SK-N-SH (cell line): Measurements from ENCODE around the gene CTDP1. TPM values are rescaled to one million over a fixed set of nuclear protein-coding genes. Genes with fewer than 3 reads are reported as not detected.

Experiments
- CTCF ChIA-PET: fragments of 300-600, 350-600 bp; formaldehyde crosslinking; extraction: SDS; loops from one replicate; lab custom pipeline; 2021; lab: Yijun Ruan, JAX
- POLR2A ChIA-PET: fragments of 350-600 bp; sonication (Branson Sonifier 250); formaldehyde crosslinking; extraction: SDS; loops from one replicate; lab custom pipeline; 2020; ENCODE audit warnings: antibody characterized with exemption, inconsistent platforms; lab: Yijun Ruan, JAX
- DNase-seq: peaks from one replicate; pipeline ENCODE4 v3.0.0; 2012
- H2AFZ ChIP-seq: fragments of 200-600 bp; sonication (generic); 2 replicates; pipeline ENCODE4 v1.8.1; 2016; ENCODE audit warnings: antibody characterized with exemption, mild to moderate bottlenecking, low read depth
- H3F3A ChIP-seq: fragments of 200-600 bp; sonication (generic); replicated peaks from 2 replicates; pipeline ENCODE3; 2016; ENCODE audit warnings: antibody characterized with exemption, mild to moderate bottlenecking; ENCODE audit not compliant: insufficient read depth
- H3K27ac ChIP-seq, 2 experiments: fragments of 200-500 bp in 1 of 2; fragments of 200-600 bp in 1 of 2; sonication (Bioruptor generic) in 1 of 2; sonication (generic), shearing (Covaris generic) in 1 of 2; 2 replicates each; pipeline versions ENCODE4 v1.5.1 to v1.6.1; 2014 to 2016; ENCODE audit warnings: low read depth in 2 of 2, inconsistent platforms in 1 of 2, low read length in 1 of 2, mild to moderate bottlenecking in 1 of 2, mixed read lengths in 1 of 2
- H3K27me3 ChIP-seq: fragments of 200-600 bp; sonication (generic), shearing (Covaris generic); 2 replicates; pipeline ENCODE4 v1.6.1; 2016; ENCODE audit warnings: mixed run types; ENCODE audit not compliant: insufficient read depth
- H3K36me3 ChIP-seq, 2 experiments: fragments of 200-500 bp in 1 of 2; fragments of 200-600 bp in 1 of 2; sonication (Bioruptor generic) in 1 of 2; sonication (generic) in 1 of 2; replicated peaks in 1 of 2; 2 replicates each; pipeline versions ENCODE3 to v1.5.1; 2014 to 2016; ENCODE audit warnings: low read length in 1 of 2, mild to moderate bottlenecking in 1 of 2; ENCODE audit not compliant: insufficient read depth in 2 of 2, control insufficient read depth in 1 of 2
- H3K4me1 ChIP-seq, 2 experiments: fragments of 200-500 bp in 1 of 2; fragments of 200-600 bp in 1 of 2; sonication (Bioruptor generic) in 1 of 2; sonication (generic), shearing (Covaris generic) in 1 of 2; 2 replicates each; pipeline versions ENCODE4 v1.5.1 to v1.6.1; 2014 to 2016; ENCODE audit warnings: low read depth in 1 of 2, low read length in 1 of 2, mixed run types in 1 of 2; ENCODE audit not compliant: insufficient read depth in 2 of 2, control insufficient read depth in 1 of 2
- H3K4me2 ChIP-seq: fragments of 200-600 bp; sonication (generic), shearing (Covaris generic); 2 replicates; pipeline ENCODE4 v1.6.1; 2017; ENCODE audit warnings: mixed run types
- H3K4me3 ChIP-seq, 2 experiments: fragments of 200-500 bp in 1 of 2; fragments of 200-600 bp in 1 of 2; sonication (Bioruptor generic) in 1 of 2; sonication (generic), shearing (Covaris generic) in 1 of 2; 2 replicates each; pipeline versions ENCODE4 v1.5.1 to v1.8.1; 2014 to 2016; ENCODE audit warnings: low read depth in 2 of 2, inconsistent platforms in 1 of 2, low read length in 1 of 2, mild to moderate bottlenecking in 1 of 2, mixed read lengths in 1 of 2, moderate library complexity in 1 of 2
- H3K79me2 ChIP-seq: fragments of 200-600 bp; sonication (generic); 2 replicates; pipeline ENCODE4 v1.8.1; 2017; ENCODE audit warnings: mild to moderate bottlenecking; ENCODE audit not compliant: insufficient read depth
- H3K9ac ChIP-seq: fragments of 200-600 bp; sonication (generic); 2 replicates; pipeline ENCODE4 v1.6.1; 2017; ENCODE audit warnings: mixed run types
- H3K9me2 ChIP-seq: fragments of 200-600 bp; sonication (generic); 2 replicates; pipeline ENCODE4 v1.6.1; 2017; ENCODE audit warnings: mixed run types
- H3K9me3 ChIP-seq: fragments of 200-600 bp; sonication (generic); 2 replicates; pipeline ENCODE4 v1.6.1; 2017; ENCODE audit warnings: mixed run types, mild to moderate bottlenecking, moderate library complexity
- H4K20me1 ChIP-seq: fragments of 200-600 bp; sonication (generic); 2 replicates; pipeline ENCODE4 v1.6.1; 2017; ENCODE audit warnings: mild to moderate bottlenecking, mixed run types; ENCODE audit not compliant: insufficient read depth
- CHD2 ChIP-seq: fragments of 150-350 bp; IDR thresholded peaks from 2 replicates; pipeline ENCODE4 v1.6.1; 2018; ENCODE audit warnings: low read length; ENCODE audit not compliant: partially characterized antibody
- CTCF ChIP-seq: fragments of 200-600 bp; sonication (generic); IDR thresholded peaks from 2 replicates; pipeline ENCODE4 v1.6.1; 2017; ENCODE audit warnings: antibody characterized with exemption, mild to moderate bottlenecking, moderate library complexity
- ELF1 ChIP-seq: IDR thresholded peaks from 2 replicates; pipeline ENCODE4 v1.4.0; 2012
- EP300 ChIP-seq, 2 experiments: IDR thresholded peaks; 2 replicates each; pipeline versions ENCODE4 v1.4.0 to v1.6.1; 2012; ENCODE audit warnings: borderline replicate concordance in 1 of 2, low read depth in 1 of 2, low read length in 1 of 2
- FOSL2 ChIP-seq: IDR thresholded peaks from 2 replicates; pipeline ENCODE4 v1.4.0; 2012; ENCODE audit warnings: low read depth, mild to moderate bottlenecking, moderate library complexity, borderline replicate concordance
- FOXJ3 ChIP-seq: sonication (generic); formaldehyde crosslinking; IDR thresholded peaks from 2 replicates; pipeline ENCODE4 v1.5.1; 2020; ENCODE audit warnings: mild to moderate bottlenecking, missing genetic modification reagents
- GABPA ChIP-seq: IDR thresholded peaks from 2 replicates; pipeline ENCODE4 v1.4.0; 2012; ENCODE audit warnings: low read depth, mild to moderate bottlenecking
- GATA2 ChIP-seq: sonication (generic); formaldehyde crosslinking; IDR thresholded peaks from 2 replicates; pipeline ENCODE4 v1.5.0; 2020; ENCODE audit warnings: mild to moderate bottlenecking, missing genetic modification reagents
- JUND ChIP-seq: IDR thresholded peaks from 2 replicates; pipeline ENCODE4 v1.4.0; 2012
- MAX ChIP-seq: IDR thresholded peaks from 2 replicates; pipeline ENCODE4 v1.4.0; 2012; ENCODE audit warnings: low read depth
- MEF2A ChIP-seq: IDR thresholded peaks from 2 replicates; pipeline ENCODE4 v1.4.0; 2012; ENCODE audit warnings: low read depth, borderline replicate concordance
- MXI1 ChIP-seq: IDR thresholded peaks from 2 replicates; pipeline ENCODE4 v1.6.1; 2012; ENCODE audit warnings: mild to moderate bottlenecking, low read depth, low read length, improper control_type of control experiment
- NFIC ChIP-seq: IDR thresholded peaks from 2 replicates; pipeline ENCODE4 v1.4.0; 2012; ENCODE audit warnings: borderline replicate concordance
- NRF1 ChIP-seq: IDR thresholded peaks from 2 replicates; pipeline ENCODE4 v1.6.1; 2012; ENCODE audit warnings: low read depth, mild to moderate bottlenecking, low read length
- PBX3 ChIP-seq: IDR thresholded peaks from 2 replicates; pipeline ENCODE4; 2012
- RAD21 ChIP-seq: IDR thresholded peaks from 2 replicates; pipeline ENCODE4 v1.6.1; 2012; ENCODE audit warnings: mild to moderate bottlenecking, low read length
- RCOR1 ChIP-seq: fragments of 150-350 bp; IDR thresholded peaks from 2 replicates; pipeline ENCODE4 v1.6.1; 2017; ENCODE audit warnings: antibody characterized with exemption, low read length
- RFX5 ChIP-seq: IDR thresholded peaks from 2 replicates; pipeline ENCODE4 v1.6.1; 2012; ENCODE audit warnings: mild to moderate bottlenecking, improper control_type of control experiment, low read length
- RXRA ChIP-seq: IDR thresholded peaks from 2 replicates; pipeline ENCODE4 v1.4.0; 2012; ENCODE audit warnings: low read depth, mild to moderate bottlenecking, borderline replicate concordance
- SIN3A ChIP-seq: IDR thresholded peaks from 2 replicates; pipeline ENCODE4 v1.6.1; 2012; ENCODE audit warnings: low read depth, mild to moderate bottlenecking, low read length, moderate library complexity, borderline replicate concordance
- SMC3 ChIP-seq: IDR thresholded peaks from 2 replicates; pipeline ENCODE4 v1.6.1; 2012; ENCODE audit warnings: low read depth, low read length, improper control_type of control experiment
- TCF12 ChIP-seq: IDR thresholded peaks from 2 replicates; pipeline ENCODE4 v1.4.0; 2012
- TEAD4 ChIP-seq: IDR thresholded peaks from 2 replicates; pipeline ENCODE4 v1.4.0; 2012; ENCODE audit warnings: mild to moderate bottlenecking, borderline replicate concordance; ENCODE audit not compliant: insufficient read depth
- USF1 ChIP-seq: IDR thresholded peaks from 2 replicates; pipeline ENCODE4 v1.4.0; 2012; ENCODE audit warnings: low read depth, borderline replicate concordance
- YY1 ChIP-seq: IDR thresholded peaks from 2 replicates; pipeline ENCODE4 v1.4.0; 2012; ENCODE audit warnings: low read depth, mild to moderate bottlenecking
- ZBTB33 ChIP-seq: IDR thresholded peaks from 2 replicates; pipeline ENCODE4 v1.4.0; 2012; ENCODE audit warnings: low read depth, borderline replicate concordance
- WGBS: methylation state at CpG from one replicate; pipeline ENCODE4 v1.1.6; 2017; ENCODE audit warnings: low lambda C conversion rate; 5-methylcytosine and 5-hydroxymethylcytosine counted together
- polyA plus RNA-seq, 3 experiments: library from polyadenylated mRNA; depleted of rRNA; stranded (reverse); fragments of >200 nt; gene quantifications; 2 replicates each; pipeline ENCODE4 v1.2.3, GENCODE V29; 2012

Gene CTDP1
- polyA plus RNA-seq, 1 of the 3 experiments (the other 2 are of a cell fraction), result 15.6 TPM

GRCh38 chr18:79678665-79679551, 695 bp upstream of the CTDP1 start:
- H3F3A ChIP-seq, result no peaks in the 10 kb centered on the region
- POLR2A ChIA-PET, result interaction anchor here (0.7 kb wide), 1 partner anchor 15 kb away, joined by 3 read pairs; no protein-coding TSS in a partner anchor
- no peak for TF ChIP-seq RXRA
- no peak for TF ChIP-seq MEF2A
- TF ChIP-seq SMC3, result no peak
- no peak for TF ChIP-seq PBX3
- TF ChIP-seq MXI1, result peak; percentile 27; the same call in 1 of the 2 replicates
- TF ChIP-seq SIN3A, result no peak
- no peak for TF ChIP-seq FOXJ3
- no peak for TF ChIP-seq TEAD4
- TF ChIP-seq CTCF, result no peak
- no peak for TF ChIP-seq EP300 (IDR thresholded peaks at IDR 0.05; ENCODE audit: borderline replicate concordance in 1 of 2, low read depth in 1 of 2, low read length in 1 of 2)
- peak; percentile 85; the same call in 1 of the 2 replicates for TF ChIP-seq ZBTB33
- TF ChIP-seq YY1, result peak; percentile 64; the same call in 1 of the 2 replicates
- no peak for TF ChIP-seq JUND
- no peak for TF ChIP-seq GATA2 (CRISPR knock-in tag)
- peak; percentile 63 for TF ChIP-seq ELF1
- no peak for TF ChIP-seq RFX5
- no peak for TF ChIP-seq NFIC
- TF ChIP-seq RAD21, result no peak
- no peak for TF ChIP-seq TCF12
- no peak; the same call in none of the 2 replicates for TF ChIP-seq GABPA
- TF ChIP-seq CHD2, result peak; percentile 96
- no peak; the same call in 1 of the 2 replicates for TF ChIP-seq NRF1
- TF ChIP-seq MAX, result peak; percentile 75
- peak; percentile 67 for TF ChIP-seq USF1
- TF ChIP-seq RCOR1, result no peak
- no peak for TF ChIP-seq FOSL2

More at GRCh38 chr18:79678665-79679551, 695 bp upstream of the CTDP1 start:
- 3% methylated on average over 27 of the region's 77 CpGs for WGBS
- Histone ChIP-seq H3K4me1 (peaks cover 5 to 32% of the 10 kb centered on the region in 2 experiments; a peak in 3 of 4 replicates), H2AFZ (peak overlapping the region; percentile 72), H3K27me3 (no peaks in the 10 kb centered on the region), H3K4me3 (peak overlapping the region; percentile 91 to 95), H4K20me1 (peaks cover 37% of the 10 kb centered on the region), H3K9me2 (no peaks in the 10 kb centered on the region), H3K9me3 (no peaks in the 10 kb centered on the region), H3K27ac (peak overlapping the region; percentile 89 to 98), H3K36me3 (peaks cover 5 to 10% of the 10 kb centered on the region in 2 experiments), H3K79me2 (peaks cover 53% of the 10 kb centered on the region), H3K4me2 (peak overlapping the region; percentile 76), H3K9ac (peak overlapping the region; percentile 93)
- CTCF ChIA-PET, result no interaction called here
- peak; percentile 97 for DNase-seq
